ENCODE data around the gene CNIH3.
"Not testable (repeated sequence)": the region's sequence is repeated elsewhere in the genome, so short reads cannot be mapped to it uniquely, and the experiment has no call there.

The CNIH3 gene

DNA sequence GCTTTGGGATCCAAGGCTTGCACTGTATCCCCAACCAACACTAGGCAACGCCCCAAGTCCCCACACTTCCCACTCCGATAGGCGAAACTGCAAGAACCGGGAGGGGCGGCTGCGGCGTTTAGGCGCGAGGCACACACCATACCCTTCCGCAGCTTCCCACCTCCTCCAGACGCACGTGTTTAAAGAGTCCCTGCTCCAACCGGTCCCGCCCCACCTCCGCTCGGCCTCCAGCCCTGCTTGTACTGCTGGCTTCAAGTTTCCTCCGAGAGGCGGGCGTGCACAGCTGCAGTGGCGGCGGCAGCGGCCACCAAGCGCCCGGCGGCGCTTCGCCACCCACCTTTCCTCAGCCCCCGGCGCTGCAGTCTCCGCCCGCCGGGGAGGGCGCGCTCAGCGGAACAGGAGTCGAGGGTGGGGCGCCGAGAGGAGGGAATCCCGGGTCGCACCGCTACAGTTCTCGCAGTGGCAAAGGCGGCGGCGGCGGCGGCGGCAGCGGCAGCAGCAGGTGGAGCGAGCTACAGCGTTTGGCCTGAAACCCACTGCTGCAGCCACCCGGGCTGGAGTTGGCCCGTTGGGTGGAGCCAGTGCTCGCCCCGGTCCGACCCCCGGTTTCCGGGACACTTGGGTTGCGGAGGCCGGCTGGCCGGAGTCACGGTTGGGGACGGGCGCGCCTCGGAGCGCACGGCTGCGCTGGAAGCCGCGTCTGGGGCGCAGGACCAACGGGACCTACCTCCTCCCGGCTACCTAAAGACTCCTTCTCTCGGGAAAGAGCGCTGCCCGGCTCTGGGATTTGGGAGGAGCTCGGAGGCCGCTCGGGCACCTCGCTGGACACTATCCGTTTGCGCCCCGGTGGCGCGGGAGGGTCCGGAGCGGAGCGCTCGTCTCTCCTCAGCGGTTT is at the start of gene CNIH3:
Gene CNIH3, plus strand, starts transcription at position 457 of the 895 bp plus-strand sequence. CDS start 858 bp downstream, outside the sequence.
- no peak for DNase-seq (ENCODE audit: low read depth)

- DNase-seq (ENCODE audit: low read depth): not testable (repeated sequence)
These were observed 49.6 kb upstream of the CNIH3 start for GRCh38 chr1:224566492-224566891.

DNA sequence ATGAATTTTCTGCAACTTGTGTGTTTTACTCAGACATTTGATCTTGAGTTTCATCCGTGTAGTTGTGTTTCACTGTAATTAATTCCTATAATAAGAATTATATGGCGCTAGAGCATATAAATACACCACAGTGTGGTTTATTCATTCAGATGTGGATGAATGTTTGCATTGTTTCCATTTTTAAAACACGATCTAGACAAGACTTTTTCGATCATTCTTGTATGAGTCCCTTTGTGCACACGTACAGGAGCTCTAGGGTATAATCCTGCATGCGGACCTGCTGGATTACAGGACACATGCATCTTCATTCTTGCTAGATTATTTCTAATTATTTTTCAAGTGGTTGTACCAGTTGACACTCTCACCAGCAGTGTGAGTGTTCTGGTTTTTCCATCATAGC is 46.8 kb upstream of the CNIH3 start:
- DNase-seq (ENCODE audit: low read depth): no peak

DNA sequence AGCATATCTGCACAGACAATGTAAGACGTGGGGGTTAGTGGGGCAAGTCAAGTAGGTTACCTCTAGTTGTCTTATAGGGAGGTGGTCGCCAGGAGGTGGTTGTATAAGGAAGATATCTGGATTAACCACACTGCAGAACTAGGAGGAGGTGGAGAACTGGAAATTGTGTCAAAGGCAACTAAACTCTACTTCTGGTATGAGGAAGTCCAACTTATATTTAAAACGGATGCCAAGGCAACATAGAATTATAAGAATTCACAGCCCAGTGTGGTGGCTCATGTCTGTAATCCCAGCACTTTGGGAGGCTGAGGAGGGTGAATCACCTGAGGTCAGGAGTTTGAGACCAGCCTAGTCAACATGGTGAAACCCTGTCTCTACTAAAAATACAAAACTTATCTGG is 44.1 kb upstream of the CNIH3 start:
- not testable (repeated sequence) for DNase-seq (ENCODE audit: low read depth)

GRCh38 chr1:224579526-224579925 is 36.6 kb upstream of the CNIH3 start:
- no peak for DNase-seq (ENCODE audit: low read depth)

GRCh38 chr1:224580006-224580405 is 36.1 kb upstream of the CNIH3 start:
- no peak for DNase-seq (ENCODE audit: low read depth)

DNA sequence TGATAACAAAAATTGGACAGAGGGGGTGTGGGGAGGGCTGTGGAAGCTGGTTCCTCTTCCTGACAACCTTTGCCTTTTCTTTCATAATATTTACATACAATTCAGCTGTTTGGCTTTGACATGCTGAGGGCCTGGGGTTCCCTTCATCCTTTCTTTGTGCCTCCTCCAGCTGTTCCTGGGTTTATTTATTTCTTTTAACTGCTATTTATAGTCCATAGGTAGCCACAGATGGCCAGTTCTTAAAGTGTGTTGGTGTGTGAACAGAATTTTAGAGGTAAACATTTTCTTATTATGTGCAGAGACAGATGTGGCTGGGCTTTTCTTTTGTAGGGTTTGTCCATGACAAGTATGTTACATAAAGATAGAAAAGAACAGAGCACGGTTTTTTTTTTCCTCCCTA is 34.1 kb upstream of the CNIH3 start:
- no peak for DNase-seq (ENCODE audit: low read depth)

DNA sequence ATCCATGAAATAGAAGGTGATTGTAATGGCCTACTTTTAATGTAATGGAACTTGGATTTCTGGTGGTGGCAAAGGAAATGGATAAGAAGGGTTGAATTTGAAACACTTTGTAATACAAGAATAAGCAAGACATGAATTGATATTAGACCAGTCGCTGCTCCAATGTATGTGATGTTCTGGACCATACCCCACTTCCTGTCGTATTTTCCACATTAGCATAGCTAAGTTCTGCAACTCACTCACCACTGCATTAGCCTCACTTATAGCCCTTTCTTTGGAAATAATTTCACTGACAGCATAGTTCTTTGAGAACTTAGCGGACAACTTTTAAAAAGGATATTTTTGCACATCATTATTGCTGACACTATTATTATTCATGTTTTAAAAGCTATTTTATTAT is 32.3 kb upstream of the CNIH3 start:
- no peak for DNase-seq (ENCODE audit: low read depth)

DNA sequence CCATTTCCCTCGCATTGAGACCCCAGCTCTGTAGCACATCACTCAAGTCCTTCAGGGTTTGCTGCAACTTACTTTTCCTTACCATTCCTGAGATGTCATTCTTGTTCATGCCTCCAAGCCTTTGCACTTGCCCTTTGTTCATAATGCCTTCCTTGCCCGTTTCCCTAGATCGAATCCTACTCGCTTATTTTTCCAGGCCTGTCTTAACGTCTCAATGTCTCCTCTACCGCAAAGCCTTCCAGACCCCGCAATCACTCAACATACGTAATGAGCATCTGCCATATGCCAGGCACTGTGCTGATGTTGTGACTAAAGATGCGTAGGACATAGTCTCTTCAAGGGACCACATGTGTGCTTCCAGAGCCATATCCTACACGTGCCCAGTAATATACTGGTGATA is 31.1 kb upstream of the CNIH3 start:
- DNase-seq (ENCODE audit: low read depth): no peak

- no peak for DNase-seq (ENCODE audit: low read depth)
These were observed 29.1 kb upstream of the CNIH3 start for GRCh38 chr1:224587051-224587450.

GRCh38 chr1:224588515-224588914 is 27.6 kb upstream of the CNIH3 start:
- DNase-seq (ENCODE audit: low read depth): no peak

DNA sequence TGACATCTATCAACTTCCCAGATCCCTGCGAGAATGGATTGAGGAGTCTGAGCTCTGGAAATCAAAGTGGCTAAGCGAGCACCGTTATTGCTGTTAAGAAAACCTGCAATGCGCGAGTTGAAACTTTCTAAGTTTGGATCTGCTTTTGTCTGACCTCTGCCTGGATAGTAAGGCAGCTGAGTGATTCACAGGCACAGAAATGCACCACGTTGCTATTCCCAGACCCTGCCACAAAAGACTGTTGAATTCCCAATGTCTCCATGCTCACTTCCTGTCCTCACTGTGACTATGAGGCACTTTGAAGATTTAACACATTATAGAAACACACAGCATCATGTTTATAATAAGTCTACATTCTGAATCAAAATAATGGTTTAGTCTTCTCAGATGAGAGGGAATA is 27.1 kb upstream of the CNIH3 start:
- no peak for DNase-seq (ENCODE audit: low read depth)

- DNase-seq (ENCODE audit: low read depth): no peak
These were observed 24.8 kb upstream of the CNIH3 start for GRCh38 chr1:224591326-224591725.

- no peak for DNase-seq (ENCODE audit: low read depth)
These were observed 23.2 kb upstream of the CNIH3 start for GRCh38 chr1:224592636-224593582.

- no peak for DNase-seq (ENCODE audit: low read depth)
These were observed 21.8 kb upstream of the CNIH3 start for GRCh38 chr1:224594360-224594759.

DNA sequence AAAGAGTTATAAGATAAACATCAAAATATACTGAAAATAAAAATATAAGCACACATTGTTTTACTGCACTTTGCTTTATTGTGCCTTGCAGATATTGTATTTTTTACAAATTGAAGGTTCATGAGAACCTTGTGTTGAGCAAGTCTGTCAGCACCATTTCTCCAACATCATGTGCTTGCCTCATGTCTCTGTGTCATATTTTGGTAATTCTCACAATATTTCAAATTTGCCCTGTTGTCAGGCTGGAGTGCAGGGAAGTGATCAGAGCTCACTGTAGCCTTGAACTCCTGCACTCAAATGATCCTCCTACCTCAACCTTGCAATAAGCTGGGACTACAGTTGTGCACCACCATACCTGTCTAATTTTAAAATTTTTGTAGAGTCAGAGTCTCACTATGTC is 21.3 kb upstream of the CNIH3 start:
- no peak for DNase-seq (ENCODE audit: low read depth)

DNA sequence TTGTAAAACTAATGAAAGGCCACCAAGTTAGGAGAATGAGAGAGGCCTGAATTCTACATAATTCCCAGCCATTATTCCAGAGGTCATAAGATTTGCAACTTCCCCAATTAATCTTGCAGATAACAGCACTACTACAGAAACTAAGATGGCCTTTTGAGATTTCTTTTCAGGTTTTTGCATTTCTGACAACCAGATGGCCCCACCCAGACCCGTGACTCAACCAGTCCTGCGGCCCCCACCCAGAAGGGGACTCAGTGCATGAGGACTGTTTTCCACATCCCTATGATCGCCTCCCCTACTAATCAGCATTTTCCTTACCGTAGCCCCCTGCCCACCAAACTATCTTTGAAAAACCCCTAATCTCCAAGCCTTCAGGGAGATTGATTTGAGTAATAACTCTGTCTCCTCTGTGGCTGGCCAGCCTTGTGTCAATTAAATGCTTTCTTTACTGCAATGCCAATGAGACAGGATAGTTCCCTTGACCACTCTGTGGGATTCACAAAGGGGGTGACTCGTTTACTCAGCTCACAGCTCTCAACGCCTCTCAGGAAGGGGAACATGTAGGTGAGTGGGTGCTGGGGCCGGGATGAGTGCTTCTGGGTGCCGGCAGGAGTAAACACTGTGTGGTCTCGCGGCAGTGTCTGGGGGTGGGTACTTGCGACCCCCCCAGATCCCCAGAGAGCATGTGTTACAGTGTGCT is 10.5 kb upstream of the CNIH3 start:
- no peak for DNase-seq (ENCODE audit: low read depth)

GRCh38 chr1:224607188-224608148 is 8.6 kb upstream of the CNIH3 start:
- DNase-seq (ENCODE audit: low read depth): no peak

GRCh38 chr1:224609333-224609732 is 6.8 kb upstream of the CNIH3 start:
- no peak for DNase-seq (ENCODE audit: low read depth)

GRCh38 chr1:224612246-224612645 is 3.9 kb upstream of the CNIH3 start:
- no peak for DNase-seq (ENCODE audit: low read depth)

- DNase-seq (ENCODE audit: low read depth): no peak
These were observed 2.6 kb upstream of the CNIH3 start for GRCh38 chr1:224613486-224613885.
